Central memory CD4-positive, alpha-beta T cell (primary cell): ENCODE measurements around the gene TPRG1L.

ENCODE experiments used
- DNase-seq: peaks from one replicate; pipeline ENCODE4 v3.0.0; 2022

Gene TPRG1L

DNA sequence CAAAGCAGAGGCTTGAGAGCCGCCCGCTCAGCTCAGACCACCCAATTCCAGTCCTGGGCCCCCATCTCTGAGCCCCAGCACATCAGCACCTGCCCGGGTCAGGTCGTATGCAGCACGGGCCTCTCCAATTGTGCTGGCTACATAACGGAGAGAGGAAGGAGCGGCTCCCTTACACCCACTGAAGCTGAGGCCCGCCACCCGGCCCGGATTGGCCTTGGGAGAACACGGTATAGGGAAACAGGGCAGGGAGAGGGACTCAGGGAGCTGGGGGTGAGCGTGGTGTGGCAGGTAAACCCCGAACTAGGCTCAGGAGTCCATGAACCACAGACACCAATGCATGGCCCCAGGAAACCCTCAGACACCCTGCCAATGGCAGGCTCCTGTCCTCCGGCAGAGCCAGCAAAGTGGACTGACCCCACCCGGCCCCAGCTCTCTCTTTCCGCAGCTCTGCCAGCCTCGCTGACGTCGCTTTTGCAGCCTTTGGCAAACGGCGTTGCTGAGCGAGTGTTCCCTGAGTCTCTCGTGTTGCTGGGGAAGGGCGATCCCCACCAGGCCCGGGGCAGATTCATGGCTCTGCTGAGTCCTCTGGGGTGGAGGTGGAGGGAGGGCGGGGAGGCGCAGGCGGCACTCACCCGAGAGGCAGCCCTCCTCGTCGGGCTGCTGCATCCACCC lies 30.0 kb upstream of the TPRG1L start:
- no peak for DNase-seq

DNA sequence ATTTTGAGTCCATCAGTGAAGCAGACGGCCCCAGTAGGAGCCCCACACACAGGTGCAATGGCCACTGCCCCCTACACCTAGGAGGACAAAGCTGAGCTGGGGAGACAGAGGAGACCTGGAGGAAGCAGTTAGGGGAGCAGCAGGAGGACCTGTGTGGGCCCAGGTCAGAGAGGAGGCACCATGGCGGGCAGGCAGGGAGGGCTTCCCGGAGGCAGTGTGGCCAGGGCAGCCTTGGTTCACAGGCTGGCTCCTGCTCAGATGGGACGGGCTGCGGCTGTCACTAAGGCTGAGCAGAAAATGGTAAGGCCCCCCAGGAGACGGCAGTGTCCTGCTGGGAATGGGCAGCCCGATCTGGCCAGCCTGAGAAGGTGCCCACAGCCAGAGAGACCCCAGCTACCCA lies 28.9 kb upstream of the TPRG1L start:
- DNase-seq, result no peak

GRCh38 chr1:3596663-3597598 lies 27.9 kb upstream of the TPRG1L start:
- no peak for DNase-seq

DNA sequence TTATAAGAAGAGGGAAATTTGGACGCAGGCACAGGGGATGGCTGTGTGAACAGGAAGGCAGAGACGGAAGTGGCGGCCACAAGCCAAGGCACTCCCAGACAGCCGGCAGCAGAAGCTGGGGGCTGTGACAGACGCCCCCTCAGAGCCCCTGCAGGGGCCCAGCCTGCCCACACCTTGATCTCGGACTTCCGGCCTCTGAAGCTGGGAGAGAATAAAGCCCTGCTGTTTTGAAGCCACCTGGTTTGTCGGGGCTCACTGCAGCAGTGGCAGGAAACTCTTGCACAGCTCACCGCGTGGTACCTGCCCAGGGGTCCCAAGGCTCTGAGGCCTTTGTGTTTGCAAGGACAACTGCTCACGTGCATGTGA lies 27.2 kb upstream of the TPRG1L start:
- no peak for DNase-seq

DNA sequence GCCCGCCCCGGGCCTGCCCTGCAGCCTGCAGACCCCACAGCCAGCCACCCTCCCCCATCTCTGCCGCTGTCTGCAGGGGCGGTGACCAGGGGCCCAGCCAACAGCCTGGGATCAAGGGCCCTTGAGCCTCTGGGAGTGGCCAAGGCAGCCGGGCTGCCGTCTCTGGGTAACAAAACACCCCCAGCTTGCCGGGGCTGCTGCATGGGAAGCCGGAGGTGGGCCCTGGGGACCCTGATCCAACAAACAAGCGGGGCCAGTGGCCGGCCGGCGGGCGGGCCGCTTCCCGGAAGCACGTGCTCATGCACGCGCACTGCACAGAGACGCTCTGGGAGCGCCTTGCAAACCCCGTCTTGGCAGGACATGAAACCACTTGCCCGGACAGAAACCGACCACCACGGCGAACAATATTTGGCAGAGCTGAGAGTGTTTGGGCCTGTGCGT lies 26.7 kb upstream of the TPRG1L start:
- no peak for DNase-seq

GRCh38 chr1:3598522-3599285 lies 26.1 kb upstream of the TPRG1L start:
- DNase-seq, result no peak

DNA sequence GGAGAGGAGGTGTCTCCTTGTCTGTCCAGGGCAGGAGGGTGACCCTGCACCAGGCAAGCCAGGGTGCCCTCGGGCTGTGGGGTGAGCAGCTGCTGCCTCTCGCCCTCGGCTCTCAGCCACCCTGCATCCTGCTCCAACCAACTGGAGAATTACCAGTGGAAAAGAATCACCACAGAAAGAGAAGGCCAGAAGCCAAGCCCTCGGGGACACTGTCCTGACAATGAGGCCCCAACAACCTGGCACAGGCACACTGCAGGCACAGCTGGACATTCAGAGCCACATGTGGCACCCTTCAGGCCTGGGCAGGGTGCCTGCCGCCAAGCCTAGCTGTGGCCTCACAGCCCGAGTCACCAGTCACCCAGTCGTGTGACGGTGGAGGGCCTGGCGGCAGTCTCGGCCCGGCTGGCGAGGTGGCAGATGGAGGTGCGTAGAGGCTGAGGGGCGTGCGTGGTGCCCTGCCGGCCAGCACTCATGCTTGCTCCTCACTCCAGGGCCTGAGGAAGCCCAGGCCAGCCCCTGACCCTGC lies 25.5 kb upstream of the TPRG1L start:
- DNase-seq, result no peak

DNA sequence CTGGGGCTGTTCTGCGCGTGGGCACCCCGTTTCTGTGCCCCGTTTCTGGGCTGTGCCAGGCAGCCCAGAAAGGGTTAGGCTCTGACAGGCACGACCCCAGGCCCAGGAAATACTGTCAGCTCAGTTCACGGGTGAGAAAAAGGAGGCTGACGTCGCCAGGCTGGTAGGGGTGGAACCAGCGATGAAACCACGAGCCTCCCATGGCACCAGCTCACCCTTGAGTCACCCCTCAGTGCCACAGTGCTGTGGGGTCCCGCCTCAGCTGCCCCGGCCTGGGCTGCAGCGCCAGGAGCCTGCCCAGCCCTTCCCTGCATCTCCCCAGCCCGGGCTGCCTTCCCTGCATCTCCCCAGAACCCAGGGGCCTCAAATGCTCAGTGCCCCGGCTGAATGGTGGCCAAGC lies 25.0 kb upstream of the TPRG1L start:
- no peak for DNase-seq

GRCh38 chr1:3600354-3600753 lies 24.5 kb upstream of the TPRG1L start:
- DNase-seq, result no peak

- DNase-seq, result no peak
These were observed 23.1 kb upstream of the TPRG1L start for GRCh38 chr1:3601743-3602142.

GRCh38 chr1:3602375-3602774 lies 22.4 kb upstream of the TPRG1L start:
- DNase-seq, result no peak

- no peak for DNase-seq
These were observed 21.7 kb upstream of the TPRG1L start for GRCh38 chr1:3603156-3603555.

DNA sequence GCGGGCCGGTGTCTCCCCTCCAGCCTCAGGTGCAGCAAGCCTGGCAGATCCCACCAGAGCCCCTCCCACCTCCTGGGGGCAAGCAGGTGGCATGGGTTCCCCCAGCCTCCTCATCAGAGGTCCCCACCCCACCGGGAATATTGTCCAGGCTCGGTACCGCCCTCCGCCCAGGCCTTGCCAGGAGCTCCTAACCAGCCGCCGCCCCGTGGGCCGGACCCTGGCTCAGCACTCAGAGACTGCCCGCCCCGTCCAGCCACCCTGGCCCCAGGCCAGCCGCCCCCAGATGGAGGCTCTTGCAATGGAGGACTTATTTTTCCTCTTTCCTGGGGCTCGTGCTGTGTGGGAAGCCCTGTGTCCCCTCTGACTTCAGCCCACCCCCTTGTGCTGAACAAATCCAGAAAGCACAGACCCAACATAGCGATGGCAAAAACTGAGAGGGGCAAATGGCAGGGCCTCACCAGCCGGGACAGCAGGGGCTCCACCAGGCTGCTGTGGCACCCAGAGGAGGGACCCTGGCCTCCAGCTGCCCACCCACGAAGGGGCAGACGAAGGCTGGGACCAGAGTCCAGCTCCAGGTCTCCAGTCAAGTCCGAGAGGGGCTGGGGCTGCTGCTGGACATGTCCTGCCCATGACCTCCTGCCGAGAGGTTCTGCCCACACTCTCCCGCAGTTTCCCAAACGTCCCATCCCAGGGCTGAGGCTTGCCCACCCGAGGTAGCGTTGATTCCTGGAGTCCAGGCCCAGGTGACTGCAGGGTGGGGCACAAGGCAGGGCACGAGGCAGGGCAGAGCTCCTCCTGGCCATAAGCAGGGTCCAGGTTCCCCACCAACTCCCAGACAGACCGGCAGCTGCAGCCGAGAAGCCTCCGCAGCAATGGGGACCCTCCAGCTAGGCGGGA lies 21.0 kb upstream of the TPRG1L start:
- DNase-seq, result no peak

DNA sequence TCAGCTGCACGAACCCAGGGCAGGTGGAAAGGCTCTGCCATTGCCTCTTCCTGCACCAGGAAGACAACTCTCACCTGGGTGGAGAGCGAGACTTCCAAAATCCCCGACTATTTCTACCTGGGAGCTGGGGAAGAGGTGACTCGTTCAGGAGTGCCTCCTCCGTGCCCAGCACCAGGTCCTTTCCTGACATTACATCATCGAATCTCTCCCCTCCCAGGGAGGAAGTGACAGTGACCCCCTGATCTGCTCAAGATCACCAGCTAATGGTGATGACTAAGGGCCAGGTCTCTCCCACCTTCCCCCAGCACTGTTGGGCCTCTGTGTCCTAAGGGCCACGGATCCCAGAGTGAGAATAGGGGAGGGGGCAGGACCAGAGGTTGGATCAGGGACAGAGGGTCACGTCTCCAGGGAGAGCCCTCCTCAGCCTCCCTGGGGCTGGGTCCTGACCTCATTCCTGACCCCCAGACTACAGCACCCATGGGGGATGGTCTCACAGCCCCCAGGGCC lies 20.3 kb upstream of the TPRG1L start:
- no peak for DNase-seq

DNA sequence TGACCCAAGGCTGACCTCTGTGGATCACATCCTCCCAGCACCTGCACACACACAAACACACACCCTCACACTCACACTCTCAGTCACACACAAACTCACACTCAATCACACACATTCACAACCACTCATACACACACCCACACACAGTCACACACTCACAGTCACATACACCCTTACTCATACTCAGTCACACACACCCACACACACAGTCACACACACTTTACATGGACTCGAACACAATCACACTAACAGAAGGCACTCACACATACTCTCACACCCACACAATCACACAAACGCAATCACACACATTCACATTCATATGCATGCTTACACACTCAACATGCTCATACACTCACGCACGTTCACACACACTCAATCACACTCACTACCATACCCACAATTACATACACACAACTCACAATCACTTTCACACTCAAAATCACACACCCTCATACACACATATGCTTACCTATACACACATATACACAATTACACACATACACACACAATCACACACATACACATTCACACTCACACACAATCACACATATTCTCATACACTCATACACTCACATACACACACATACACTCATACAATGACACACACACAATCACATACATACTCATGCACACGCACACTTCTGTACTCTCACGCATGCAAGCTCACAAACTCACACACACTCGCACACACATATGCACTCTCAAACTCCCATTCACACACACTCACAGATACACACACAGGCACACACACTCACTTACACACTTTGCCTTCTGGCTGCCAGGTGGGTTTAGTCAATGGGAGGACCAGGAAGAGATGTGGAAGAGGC lies 19.6 kb upstream of the TPRG1L start:
- no peak for DNase-seq

- DNase-seq, result no peak
These were observed 17.8 kb upstream of the TPRG1L start for GRCh38 chr1:3606779-3607702.

GRCh38 chr1:3607703-3608065 lies 17.1 kb upstream of the TPRG1L start:
- no peak for DNase-seq

GRCh38 chr1:3608154-3608553 lies 16.7 kb upstream of the TPRG1L start:
- DNase-seq, result no peak

DNA sequence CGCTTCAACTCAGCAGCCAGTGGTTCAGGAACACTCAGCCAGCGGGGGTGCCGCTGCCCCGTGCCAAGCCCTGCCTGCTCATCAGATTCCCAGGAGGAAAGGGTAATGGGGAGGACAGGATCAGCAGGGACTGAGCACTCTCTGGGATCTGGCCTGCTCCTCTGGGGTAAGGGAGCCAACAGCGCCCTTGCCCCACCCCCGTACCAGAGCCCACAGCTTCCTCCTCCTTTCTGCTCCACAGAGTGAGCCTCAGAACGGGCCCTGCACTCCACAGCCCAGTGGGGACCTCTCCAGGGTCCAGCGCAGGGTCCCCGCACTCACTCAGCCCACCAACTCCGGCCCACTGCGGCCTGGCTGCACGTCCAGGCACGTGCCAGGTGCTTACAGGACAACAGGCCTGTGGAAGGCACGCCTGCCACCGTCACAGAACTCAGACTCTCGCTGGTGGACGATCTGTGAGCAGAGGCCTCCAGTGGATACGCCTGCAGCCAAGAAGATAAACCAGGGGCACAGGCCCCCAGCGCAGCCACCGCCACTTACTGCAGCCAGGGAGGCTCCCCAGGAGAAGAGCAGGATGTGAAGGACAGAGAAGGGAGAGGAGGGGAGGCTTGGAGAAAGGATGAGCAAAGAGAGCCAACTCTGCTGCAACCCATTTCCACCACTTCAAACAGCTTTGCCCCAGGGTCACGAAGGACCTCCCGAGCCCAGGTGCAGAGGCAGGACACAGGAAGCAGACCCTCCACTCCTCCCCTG lies 15.6 kb upstream of the TPRG1L start:
- no peak for DNase-seq
